ENCODE results near the gene TENM4.

TENM4 gene

DNA sequence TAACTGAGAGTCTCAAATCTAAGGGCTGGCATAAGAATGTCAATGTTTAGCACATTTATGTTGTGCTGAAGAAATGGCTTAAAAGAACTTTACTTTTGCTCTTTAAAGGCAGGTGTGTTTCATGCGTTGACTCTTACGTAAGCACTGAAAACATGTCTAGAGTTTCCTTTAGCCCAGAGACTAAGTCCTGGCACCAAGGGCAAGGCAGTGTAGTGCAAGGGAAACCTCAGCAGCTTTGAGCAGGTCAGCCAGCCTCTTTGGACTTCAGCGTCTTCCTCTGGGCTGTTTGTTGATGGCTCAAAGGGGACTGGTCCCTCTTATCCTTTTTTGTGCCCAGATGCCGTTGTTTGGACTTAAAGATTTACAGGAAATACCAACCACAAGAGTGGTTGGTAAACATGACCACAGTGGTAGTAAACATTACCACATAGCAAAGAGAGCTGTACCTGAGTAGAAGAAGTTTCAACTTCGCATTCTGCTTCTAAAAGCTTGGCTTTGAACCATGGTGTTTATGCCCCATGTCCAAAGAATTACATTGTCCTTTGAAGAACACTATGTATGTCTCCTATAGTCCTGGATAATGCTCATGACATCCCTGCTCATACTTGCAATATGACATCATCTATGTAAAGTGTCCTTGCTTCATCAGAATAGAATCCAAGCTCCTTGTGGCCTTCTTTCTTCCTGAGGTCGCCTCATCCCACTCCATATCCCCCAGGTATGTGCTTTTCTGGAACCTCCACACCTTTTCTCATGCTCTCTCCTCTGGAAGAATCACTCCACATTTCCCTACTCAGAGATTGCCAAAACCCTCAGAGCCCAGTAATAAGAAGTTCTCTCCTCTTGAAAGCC is 23.5 kb downstream of the TENM4 start:
- DNase-seq, result no peak

DNA sequence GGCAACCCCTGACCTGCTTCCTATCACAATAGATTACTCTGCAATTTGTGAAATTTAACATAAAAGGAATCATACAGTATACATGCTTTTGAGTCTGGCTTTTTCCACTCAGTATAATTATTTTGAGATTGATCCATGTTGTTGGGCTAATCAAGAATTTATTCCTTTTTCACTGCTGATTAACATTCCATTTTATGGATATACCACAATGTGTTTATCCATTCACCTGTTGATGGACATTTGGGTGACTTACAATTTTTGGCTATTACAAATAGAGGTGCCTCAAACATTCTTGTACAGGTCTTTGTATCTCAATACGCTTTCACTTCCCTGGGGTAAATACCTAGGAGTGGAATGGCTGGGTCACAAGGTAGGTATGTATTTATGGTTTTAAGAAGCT is 24.9 kb downstream of the TENM4 start:
- DNase-seq, result no peak

DNA sequence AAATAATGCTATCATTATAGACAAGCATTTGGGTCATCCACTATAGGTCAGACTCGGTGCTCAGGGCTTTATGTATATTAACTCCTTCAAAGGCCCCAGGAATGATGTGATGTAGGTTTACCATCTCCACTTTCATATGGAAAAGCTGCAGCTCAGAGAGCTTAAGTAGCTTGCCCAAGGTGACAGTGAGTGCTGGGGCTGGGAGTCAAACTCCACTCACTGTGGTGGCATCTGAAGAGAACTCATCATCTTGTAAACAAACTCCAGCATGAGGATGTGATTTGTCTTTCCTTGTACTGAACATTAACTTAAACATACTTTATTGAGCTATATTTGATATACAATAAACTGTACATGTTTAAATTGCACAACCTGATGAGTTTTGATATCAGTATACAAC is 25.4 kb downstream of the TENM4 start:
- DNase-seq, result no peak

DNA sequence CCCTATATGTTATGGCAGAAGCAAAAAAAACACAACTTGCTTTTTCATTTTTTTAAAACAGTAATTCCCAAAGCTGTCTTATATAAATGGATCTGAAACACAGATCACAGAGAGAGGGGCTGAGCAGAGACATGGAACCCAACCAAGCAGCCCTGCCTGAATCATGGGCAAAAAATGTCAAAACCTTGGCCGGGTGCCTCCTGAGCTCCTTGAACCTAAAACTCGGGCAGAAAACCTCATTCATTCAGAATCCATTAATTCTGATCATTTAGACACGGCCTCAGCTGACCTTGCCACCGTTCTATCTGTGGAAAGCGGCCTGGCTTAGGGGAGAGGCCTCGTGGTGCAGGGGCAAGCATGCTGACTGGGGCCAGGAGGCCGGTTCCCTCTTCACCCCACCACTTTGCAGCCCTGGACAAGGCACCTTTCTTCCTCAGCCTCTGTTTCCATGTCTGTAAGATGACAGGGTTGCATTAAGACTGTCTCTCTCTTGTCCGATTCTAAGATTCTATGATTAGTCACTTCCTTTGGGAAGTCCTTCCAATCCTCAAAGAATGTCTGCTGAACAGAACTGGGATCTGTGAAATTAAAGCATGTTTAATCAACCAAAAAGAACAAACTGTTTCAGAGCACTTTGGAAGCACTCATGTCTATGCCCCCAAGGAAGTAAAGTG is 26.0 kb downstream of the TENM4 start:
- DNase-seq, result peak in 1 of 2 experiments; percentile 64

DNA sequence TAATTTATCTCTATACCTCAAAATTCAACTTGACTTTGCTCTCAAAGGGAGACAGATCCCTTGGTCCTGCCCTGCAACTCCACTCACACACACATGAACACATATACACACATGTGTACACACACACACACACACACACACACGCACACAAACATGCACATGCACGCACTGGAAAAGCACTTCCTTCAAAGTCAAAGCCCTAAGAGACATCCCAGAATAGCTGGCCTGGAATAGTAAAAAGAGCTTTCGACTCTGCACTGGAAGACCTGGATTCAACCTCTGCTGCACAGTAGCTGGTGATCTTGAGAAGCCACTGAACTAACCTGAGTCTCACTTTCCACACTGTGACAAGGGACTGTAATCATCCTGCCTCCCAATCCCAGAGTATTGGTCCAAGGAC is 26.8 kb downstream of the TENM4 start:
- DNase-seq, result no peak

DNA sequence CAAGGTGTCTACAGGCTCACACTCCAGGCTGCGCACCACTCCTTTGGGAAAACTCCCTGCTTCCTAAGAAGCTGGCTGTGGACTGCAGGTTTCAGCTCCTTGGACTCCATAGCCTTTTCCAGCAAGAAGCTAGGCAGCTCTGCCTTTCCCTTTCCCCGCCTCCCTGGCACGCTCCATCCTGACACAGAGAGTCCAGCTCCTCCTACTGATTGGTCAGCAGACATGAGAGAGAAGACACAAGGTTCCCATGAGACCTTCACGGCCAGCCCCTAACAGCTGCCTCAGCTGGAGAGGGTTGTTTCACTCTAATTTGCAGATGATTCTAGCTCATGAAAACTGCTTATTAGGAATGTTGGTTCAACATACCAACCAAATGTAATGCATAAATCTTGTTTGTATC is 27.6 kb downstream of the TENM4 start:
- DNase-seq, result peak; percentile 16 to 53

DNA sequence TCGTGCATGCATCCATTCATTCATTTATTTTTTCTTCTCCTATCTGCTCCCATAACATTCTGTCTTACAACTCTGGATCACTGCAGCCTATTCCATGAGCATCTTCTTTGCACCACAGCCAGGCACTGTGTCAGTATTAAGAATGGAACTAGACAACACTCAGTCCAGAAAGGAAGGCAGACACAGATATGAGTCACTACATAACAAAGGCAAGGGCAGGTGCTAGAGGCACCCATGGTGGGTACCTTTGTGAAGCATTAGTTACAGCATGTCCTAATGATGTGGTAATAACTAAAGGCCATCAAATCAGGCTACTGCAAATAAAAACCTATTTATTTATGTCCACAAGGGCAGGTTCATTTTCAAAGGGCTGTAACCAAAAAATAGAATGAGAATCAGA is 28.1 kb downstream of the TENM4 start:
- no peak for DNase-seq

DNA sequence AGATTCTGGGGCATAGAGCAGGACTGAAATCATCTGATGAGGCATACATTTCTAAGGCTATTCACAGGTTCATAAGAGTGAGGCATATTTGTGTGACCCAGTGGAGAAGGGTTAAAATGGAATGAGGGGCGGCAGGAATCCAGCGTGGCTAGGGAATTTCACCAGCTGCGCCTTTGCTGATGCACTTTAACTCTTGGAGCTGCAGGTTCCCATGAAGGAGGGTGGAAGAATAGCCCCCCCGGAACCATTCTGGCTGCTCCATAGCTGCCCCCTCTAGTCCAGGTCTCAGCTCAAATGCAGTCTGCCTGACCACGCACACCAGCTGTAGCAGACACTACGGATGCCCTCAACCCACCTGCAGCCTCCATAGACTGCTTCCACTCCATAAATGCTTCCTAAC is 31.5 kb downstream of the TENM4 start:
- DNase-seq, result no peak

DNA sequence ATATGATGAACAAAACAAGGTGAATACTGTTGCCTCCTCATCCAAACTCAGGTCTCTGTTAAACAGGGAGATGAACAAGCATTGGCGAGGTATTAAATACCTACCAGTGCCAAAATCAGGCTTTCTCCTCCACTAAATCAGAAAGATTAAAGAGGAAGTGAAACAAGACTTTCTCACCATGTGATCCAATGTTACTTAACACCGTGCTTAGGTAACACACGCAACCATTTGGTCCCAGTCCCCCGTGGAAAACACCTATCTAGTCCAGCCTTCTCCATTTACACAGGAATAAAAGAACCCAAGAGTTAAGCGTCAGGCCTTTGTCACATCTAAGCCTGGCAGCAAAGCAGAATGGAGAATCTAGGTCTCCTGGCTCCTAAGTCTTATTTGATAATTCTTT is 34.5 kb downstream of the TENM4 start:
- no peak for DNase-seq

DNA sequence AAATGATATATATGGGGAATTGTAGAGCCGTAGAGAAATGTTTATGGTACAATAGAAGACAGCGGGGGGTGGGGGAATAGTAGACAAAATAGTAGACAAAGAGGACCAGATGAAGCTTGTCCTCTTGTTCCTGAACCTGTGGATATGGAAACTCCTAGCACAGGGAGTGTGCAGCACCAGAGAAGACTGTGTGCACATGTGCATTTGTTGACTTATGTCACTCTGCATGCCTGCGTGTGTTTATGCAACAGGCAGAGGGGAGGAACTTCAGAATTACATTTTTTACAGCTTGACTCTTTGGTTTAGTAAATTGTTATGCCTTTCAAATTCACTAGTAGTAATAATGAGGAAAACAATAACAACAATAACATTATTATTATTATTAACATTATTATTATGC is 36.0 kb downstream of the TENM4 start:
- DNase-seq, result no peak

DNA sequence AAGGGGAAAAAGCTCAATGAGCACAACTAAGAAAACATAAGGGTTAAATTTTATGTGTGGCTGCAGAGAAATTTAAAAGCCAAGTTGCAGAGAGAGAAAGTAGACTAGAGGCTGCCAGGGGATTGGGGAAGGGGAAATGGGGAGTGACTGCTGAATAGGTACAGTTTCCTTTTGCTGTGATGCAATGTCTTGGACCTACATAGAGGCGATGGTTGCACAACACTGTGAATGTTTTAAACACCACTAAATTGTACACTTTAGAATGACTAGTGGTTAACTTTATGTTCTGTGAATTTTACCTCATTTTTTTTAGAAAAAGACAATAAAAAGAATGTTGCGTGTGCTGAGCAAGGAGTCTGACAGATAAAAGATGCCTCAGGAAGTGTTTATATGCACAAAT is 36.5 kb downstream of the TENM4 start:
- DNase-seq, result no peak

DNA sequence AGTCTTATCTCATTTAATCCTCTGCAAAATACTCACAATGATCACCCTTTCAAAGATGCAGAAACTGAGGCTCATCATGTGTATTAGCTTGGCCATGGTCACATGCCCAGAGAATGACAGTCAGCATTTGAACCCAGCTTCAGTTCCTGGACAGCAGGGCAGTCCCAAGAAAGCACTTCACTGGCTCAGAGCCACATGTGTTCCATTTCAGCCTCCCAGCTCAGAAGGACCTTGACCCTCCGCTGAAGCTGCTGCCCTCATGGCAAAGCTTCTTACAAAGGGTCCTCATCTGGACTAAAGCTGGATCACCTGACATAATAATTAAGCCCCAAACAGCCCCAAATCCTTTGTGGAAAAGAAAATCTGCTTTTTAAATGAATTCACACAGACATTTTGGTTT is 37.0 kb downstream of the TENM4 start:
- DNase-seq, result no peak

DNA sequence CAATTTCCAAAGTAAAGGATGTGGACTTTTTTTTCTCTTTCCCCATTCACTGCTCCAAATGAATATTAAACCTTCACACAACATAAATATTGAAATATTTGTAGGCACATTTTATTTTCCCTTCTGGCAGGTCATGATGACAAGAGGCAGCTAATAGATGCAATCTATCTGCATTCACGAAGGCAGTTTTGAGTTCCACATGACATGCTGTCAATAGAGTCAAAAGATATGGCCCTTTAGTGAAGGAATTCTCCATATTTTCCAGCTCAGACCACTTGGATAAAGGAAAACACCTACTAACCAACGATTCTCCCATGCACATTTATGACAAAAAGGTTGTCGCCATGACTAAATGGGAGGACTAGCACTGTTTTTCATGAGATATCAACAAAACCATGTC is 37.9 kb downstream of the TENM4 start:
- no peak for DNase-seq

DNA sequence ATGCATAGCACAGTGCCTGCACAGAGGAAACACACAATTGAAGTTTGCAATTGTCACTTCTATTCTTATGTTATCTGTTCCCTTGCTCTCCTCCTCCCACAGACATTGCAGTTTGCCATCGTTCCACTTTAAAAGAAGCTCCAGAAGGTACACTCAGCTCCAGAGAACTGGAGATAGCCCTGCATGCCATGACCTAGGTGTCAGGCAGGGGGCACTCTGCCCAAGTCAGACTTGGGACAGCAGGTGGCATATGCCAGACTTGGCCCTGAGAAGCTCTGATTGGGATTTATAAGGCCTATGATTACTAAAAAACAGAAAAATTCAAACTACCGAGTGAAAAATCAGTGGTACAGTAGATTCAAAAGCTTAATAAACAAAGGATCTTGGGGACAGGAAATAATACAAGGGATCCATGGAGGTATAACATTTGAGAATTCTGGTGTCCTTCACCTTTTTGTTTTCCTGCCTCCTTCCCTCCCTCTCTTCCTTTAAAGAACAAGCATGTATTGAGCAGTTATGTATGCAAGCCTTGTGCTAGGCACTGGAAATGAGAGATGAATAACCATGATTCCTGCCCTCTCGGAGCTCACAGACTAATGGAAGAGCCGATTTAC is 40.0 kb downstream of the TENM4 start:
- DNase-seq, result peak in 1 of 2 experiments; percentile 14

DNA sequence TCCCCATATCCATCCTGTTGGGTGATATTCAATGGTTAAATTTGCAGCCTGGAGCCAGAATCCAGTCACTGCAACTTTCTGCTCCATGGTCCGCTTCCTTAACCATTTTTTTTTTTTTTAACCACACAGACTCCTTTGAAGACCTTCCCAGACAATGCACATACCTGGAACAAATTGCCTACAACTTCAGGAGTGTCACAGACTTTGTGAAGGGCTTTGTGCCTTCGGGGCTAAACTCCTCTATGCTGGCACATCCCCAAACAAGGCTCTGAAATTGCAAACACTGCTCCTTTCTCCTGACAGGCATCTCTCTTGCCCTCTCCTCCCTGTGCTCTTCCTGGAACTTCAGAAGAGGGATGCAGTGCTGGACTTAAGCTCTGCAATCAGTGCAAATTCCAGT is 40.6 kb downstream of the TENM4 start:
- DNase-seq, result no peak

DNA sequence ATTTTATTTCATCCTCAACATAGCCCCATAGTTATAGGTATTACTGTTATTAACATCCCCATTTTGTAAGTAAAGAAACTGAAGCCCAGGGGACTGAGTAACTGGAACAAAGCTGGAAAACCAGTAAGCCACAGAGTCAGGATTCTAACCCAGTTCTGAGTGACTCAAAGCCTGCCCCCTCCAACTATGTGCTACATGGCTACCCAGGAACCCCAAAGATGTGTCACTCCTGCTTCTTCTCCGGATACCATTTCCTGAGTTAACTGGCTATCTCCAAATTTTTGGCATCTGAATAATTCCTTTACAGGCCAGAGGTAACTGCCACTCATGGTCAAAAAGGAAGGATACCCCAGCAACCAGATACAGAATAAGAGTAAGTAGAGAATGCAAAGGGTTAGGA is 43.6 kb downstream of the TENM4 start:
- no peak for DNase-seq

DNA sequence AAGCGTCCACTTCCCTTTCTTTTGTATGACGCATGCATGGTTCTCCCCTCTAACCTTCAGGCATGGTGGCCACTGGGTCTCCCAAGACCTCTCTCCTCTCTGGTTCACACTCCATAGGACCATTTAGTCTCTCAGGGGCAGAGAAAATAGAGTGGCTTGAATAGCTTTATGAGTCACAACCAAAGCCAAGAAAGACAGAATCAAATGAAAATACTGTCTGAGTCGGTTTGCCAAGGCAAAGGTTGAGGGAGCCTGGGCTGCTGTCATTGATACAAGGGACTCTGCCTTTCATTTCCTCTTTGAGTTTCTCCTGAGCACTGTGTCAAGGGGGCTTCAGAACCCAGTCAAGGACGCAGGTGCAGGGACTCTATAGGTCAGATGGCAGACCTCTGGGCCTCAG is 44.2 kb downstream of the TENM4 start:
- no peak for DNase-seq

DNA sequence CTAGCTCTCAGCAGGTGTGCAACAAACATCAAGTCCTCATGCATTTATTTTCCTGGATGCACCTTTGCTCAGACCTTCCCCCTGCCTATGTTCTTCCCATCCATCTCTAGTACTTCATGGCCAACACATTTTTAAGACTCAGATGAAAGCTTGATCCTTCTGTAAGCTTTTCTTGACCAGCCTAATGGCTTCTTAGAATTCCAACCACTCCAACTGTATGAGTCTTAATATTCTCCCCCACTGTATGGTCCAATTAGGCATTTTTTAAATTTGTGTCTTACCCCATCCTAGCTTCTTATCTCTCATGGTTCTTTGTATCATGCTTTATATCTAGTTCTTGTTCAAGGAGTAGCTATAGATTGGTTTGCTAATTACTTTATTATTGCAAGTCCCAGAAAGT is 44.8 kb downstream of the TENM4 start:
- no peak for DNase-seq

DNA sequence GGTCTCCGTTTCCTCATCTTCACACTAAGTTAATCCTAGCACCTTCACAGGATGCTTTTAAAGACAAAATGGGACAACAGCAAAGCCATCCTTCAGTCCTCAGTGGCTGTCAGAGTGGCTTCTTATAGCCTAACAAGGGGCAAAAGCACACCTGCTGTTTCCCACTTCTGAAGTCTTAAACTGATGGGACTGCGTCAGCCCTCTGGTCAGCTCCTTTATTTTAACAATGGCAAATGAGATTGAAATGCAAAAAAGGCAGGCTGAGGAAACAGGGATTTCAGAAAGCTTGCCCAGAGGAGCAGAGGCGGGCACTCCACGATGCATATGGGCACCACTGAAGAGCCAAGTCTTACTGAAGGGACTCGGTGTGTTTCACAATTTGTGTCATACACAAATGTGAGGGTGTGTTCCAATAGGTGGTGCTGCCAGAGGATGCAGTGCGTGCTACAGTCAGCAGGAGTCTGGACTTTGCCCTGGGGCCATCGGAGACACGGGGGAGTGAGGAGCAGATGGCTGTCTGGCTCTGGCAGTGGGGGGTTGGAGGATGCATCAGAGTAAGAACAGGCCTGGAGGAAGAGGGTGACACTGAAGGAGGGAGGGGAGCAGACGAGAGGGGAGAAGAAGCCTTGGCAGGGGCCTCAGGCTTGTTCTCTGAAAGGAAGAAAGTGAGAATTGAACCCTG is 47.3 kb downstream of the TENM4 start:
- DNase-seq, result peak in 1 of 2 experiments; percentile 69

DNA sequence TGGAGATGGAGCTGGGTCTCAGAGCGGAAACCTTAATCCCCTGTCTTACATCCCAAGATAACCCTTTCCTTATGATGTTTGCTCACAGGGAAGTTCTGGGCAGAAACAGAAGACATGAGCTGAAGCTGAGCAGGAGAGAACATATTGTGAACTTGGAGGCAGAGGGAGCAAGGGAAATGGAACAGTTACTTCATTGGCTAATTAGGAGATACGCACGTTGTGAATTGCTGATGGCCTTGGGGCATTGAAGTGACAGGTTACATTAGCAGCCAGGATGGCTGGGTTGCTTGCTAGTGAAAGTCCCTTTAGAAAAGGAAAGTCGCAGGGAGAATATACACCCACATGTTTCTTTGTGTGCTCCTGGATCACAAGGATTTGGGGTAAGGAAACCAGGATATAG is 48.7 kb downstream of the TENM4 start:
- no peak for DNase-seq

DNA sequence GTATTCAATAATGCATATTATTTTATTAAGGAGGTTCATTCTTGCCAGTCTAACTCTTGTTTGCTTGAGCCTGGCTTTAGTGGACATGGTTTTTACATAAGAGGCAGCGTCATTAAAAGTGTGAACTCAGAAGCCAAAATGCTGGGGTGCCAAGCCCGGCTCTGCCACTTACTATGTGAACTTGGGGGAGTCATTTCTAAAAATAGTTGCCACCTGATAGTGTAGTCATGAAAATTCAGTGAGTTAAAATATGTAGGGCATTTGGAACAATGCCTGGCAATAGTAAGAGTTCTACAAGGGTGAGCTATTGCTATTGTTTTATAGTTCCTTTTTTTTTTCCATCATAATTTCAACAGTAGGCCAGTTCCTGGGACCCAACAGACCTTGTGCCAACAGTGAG is 49.9 kb downstream of the TENM4 start:
- no peak for DNase-seq

DNA sequence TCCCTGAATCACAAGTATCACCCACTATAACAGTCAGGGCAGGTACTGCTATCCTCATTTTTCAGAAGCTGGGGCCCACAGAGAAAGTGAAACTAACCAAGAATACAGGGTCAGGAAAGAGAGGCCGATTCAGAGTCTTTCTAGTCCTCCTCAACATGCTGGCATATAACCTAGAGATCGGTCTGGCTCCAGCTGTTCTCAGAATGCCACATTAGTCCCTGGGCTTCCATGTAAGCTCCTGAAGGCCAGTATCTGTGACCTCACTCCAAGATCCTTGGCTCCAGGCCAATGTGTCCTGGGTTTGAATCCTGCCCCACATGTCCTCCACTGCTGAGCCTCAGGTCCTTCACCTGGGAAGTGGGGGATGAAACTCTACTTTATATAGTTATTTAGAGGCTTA is 50.4 kb downstream of the TENM4 start:
- no peak for DNase-seq

DNA sequence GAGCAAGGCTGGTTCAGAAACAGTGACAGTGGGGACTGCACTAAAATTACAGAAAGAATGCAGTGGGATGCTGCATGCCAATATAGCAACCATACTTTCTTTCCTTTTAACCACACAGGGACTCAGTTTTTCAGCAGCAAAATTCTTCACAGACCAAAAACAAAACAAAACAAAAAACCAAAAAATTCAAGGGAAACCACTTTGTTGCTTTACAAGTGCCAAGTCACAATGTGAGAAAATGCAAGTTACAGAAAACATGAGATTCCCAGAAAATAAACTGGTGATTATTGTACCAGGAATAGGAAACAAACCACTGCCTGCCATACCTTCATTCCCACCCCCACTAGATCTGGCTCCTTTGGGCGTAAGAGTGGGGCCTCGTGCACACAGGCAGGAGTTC is 52.6 kb downstream of the TENM4 start:
- DNase-seq, result no peak

DNA sequence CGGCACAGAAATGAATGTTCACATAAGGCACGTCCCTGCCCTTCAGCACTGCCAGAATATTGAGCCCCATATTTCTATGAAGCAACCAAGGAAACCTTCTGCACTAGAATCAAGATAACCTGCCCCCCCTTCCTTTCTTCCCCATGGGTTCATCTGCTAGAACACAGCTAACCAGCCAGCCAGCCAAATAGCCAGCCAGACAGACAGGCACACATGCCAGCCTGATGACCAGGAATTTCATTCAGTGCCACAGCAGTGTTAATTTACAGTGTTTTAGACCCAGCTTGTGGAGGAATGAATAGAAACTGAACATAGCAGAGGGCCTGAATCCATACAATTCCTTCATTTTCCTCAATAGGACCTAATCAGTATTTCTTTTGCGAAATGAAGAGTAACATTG is 57.0 kb downstream of the TENM4 start:
- DNase-seq, result no peak

Measured in NCI-H446 (cell line).